ENCODE results near the gene SCGB1A1.

DNA sequence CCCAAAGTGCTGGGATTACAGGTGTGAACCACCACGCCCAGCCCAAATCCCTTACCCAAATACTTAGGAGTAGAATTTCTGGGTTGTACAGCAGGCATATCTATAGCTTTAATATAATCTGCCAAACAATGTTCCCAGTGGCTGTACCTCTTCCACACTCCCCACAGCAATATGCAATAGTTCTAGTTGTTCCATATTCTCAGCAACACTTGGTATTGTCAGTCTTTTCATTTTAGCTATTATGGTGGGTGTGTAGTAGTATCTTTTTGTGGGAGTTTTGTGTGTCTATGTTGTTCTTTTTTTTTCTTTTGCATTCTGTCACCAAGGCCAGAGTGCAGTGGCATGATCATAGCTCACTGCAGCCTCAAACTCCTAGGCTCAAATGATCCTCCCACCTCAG, 18.8 kb downstream of the SCGB1A1 start:
- TF ChIP-seq POLR2A (IDR thresholded peaks at IDR 0.05; ENCODE audit: low read depth, low read length) (no peak), POLR2AphosphoS5 (IDR thresholded peaks at IDR 0.05; ENCODE audit: low read depth, low read length) (no peak), TAF1 (IDR thresholded peaks at IDR 0.05; ENCODE audit: low read depth, low read length) (no peak)

Measured in GM12891 (cell line).